ENCODE measurements around the gene SYPL2.

DNA sequence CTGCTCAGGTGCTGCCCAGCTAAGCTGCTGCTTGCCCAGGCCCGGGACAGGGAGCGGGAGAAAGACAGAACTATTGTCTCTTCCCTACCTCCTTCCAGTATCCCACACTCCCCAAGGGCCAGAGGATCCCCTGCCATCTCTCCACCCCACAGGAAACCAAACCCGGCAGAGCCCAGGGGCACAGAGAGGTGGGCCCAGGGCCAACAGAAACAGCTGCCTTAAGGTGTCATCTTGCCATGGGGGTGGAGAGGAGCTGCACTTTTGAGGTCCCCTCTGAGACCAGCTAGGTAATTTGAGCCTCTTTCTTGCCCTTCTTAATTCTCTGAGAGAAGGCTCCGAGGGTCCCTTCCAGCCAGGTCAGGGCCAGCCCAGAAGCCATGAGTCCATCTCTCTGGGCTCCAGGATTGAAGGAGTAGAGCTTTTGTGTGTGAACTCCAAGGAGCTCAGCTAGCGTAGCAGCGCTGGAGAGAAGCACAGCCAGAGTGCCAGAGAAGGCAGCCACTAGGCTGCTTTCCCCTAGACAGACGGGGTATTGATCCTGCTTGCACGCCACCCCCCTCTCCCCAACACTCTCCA lies 63.6 kb downstream of the SYPL2 start:
- TF ChIP-seq, protein P1, sequence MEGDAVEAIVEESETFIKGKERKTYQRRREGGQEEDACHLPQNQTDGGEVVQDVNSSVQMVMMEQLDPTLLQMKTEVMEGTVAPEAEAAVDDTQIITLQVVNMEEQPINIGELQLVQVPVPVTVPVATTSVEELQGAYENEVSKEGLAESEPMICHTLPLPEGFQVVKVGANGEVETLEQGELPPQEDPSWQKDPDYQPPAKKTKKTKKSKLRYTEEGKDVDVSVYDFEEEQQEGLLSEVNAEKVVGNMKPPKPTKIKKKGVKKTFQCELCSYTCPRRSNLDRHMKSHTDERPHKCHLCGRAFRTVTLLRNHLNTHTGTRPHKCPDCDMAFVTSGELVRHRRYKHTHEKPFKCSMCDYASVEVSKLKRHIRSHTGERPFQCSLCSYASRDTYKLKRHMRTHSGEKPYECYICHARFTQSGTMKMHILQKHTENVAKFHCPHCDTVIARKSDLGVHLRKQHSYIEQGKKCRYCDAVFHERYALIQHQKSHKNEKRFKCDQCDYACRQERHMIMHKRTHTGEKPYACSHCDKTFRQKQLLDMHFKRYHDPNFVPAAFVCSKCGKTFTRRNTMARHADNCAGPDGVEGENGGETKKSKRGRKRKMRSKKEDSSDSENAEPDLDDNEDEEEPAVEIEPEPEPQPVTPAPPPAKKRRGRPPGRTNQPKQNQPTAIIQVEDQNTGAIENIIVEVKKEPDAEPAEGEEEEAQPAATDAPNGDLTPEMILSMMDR (IDR thresholded peaks at IDR 0.05), result no peak
- no peak for TF ChIP-seq POLR2AphosphoS5 (IDR thresholded peaks at IDR 0.05)
